Heart right ventricle (tissue), 16 donors: ENCODE data around the gene ENOX1. TPM values are rescaled to one million over a fixed set of nuclear protein-coding genes. Genes with fewer than 3 reads are reported as not detected.

Experiments
- ATAC-seq, 8 donors: fragments of 200-7000 bp; cut with Tn5 transposase; one replicate each; pipeline ENCODE4 v1.9.1; 2020; ENCODE audit warnings: mild to moderate bottlenecking in 8 of 8, moderate library complexity in 8 of 8, moderate number of reproducible peaks in 1 of 8
- DNase-seq, 2 donors: peaks; one replicate each; pipeline ENCODE4 v3.0.0-alpha.2; 2020
- H3K27ac ChIP-seq, 10 donors: fragments of 200-600 bp; sonication (generic) in 2 of 10; one replicate each; pipeline versions ENCODE4 v1.5.0 to v1.8.0; 2020 to 2022; ENCODE audit warnings: mild to moderate bottlenecking in 3 of 10
- H3K27me3 ChIP-seq, 7 donors: fragments of 200-600 bp; one replicate each; pipeline ENCODE4 v1.8.0; 2021 to 2022; ENCODE audit warnings: mild to moderate bottlenecking in 2 of 7
- H3K36me3 ChIP-seq, 9 donors: fragments of 200-600 bp; sonication (generic) in 1 of 9; one replicate each; pipeline versions ENCODE4 v1.5.0 to v1.8.0; 2020 to 2022; ENCODE audit warnings: mild to moderate bottlenecking in 2 of 9
- H3K4me1 ChIP-seq, 9 donors: fragments of 200-600 bp; sonication (generic) in 1 of 9; one replicate each; pipeline versions ENCODE4 v1.5.0 to v1.8.0; 2020 to 2022; ENCODE audit warnings: mild to moderate bottlenecking in 4 of 9
- H3K4me3 ChIP-seq, 10 donors: fragments of 200-600 bp; sonication (generic) in 2 of 10; one replicate each; pipeline versions ENCODE4 v1.5.0 to v1.8.0; 2020 to 2022; ENCODE audit warnings: mild to moderate bottlenecking in 7 of 10, moderate library complexity in 2 of 10
- H3K9me3 ChIP-seq, 11 donors: fragments of 200-600 bp in 10 of 11; sonication (generic) in 2 of 11; one replicate each; pipeline versions ENCODE4 v1.5.0 to v1.8.0; 2013 to 2022; ENCODE audit warnings: mild to moderate bottlenecking in 2 of 11, control low read depth in 1 of 11, moderate library complexity in 1 of 11
- WGBS, 2 donors: extraction: QIAGEN DNeasy Blood & Tissue Kit; methylation state at CpG; one replicate each; pipeline ENCODE4 v1.1.7; 2013; ENCODE audit warnings: inconsistent platforms in 1 of 2; 5-methylcytosine and 5-hydroxymethylcytosine counted together
- intact Hi-C, 10 donors: fragments of 100-400 bp; cut with DNase I; formaldehyde crosslinking; loops; one replicate each; pipeline versions ENCODE4 v1.11.1 to v1.14.2; 2022
- polyA plus RNA-seq, 2 donors: library from polyadenylated mRNA; stranded (reverse); fragments of 200-250 nt; gene quantifications; one replicate each; pipeline ENCODE4 v1.2.3, GENCODE V29; 2013
- total RNA-seq, 10 donors: library from RNA; stranded (reverse); fragmentation: NEBNext Ultra II Directional in 3 of 10; extraction: Animal tissue kit (Norgen Biotek cat#: 25700) in 3 of 10; gene quantifications; one replicate each; pipeline versions ENCODE4 v1.2.1 to v1.2.4, GENCODE V29; 2021 to 2023
- TF ChIP-seq, protein P1 (sequence below), 9 donors: fragments of 200-600 bp; sonication (generic) in 2 of 9; IDR thresholded peaks; one replicate each; pipeline versions ENCODE4 v1.5.0 to v1.8.0; 2021 to 2022; ENCODE audit warnings: antibody characterized with exemption in 9 of 9, mild to moderate bottlenecking in 5 of 9, moderate library complexity in 1 of 9
- donor health status: Arrhythmogenic right ventricular cardiomyopathy.
- donor health status: ischemic (EF 13 %, LVEDD 7.1; RV severe dilation, severe dysfunction).
- donor health status: healthy with polysubstance abuse.
- donor health status: DM: no; HTN: yes; CAD: no.
- donor health status: DM: no; HTN: no; CAD: no.
- donor health status: ischemic (EF 25% LVEDD 6.9; RV normal size, moderate dysfunction).
- donor health status: ischemic (EF 25% LVEDD 5.7; RV mildly dilated, moderate dysfunction).
- donor health status: healthy.
- donor health status: DM: yes; HTN: yes; CAD: no.
- donor health status: Ischemic cardiomyopathy.
- donor health status: ischemic (EF 35%, LVEDD 5.7; RV mildly dilated, moderate dysfunction).
- donor health status: nonischemic (EF 11% LVEDD 7.7; RV severe dilation, severe dysfunction).
- donor health status: DM: yes; HTN: yes; CAD: no.
- donor health status: PGD.
- donor health status: ischemic (EF 29% LVEDD 5.4; RV normal size, mild dysfunction).
- donor health status: nonischemic (EF 23%, LVEDD 6.1; RV moderate dilation, normal function).

ENOX1 gene
- total and polyA plus RNA-seq, 12 donors = 2.0 to 10.4 (median 7.1) TPM

DNA sequence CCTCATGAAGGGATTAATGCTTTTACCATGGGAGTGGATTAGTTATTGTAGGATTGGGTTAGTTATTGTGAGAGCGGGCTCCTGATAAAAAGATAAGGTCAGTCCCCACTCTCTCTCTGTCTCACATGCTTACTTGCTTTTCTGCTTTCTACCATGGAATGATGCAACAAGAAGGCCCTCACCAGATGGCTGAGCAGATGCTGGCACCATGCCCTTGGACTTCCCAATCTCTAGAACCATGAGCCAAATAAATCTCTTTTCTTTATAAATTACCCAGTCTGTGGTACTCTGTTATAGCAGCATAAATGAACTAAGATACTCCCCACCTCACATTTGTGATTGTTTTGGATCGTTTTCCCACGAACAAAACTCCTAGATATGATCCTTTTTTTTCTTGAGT, 409.6 kb downstream of the ENOX1 start:
- DNase-seq = peak in 1 of 2 donors; percentile 45
- intact Hi-C loops = no loop called here
- ATAC-seq = peak in 1 of 8 donors; percentile 20
- Histone ChIP-seq H3K36me3 (no peaks in the 10 kb centered on the region), H3K4me1 (peaks cover 0 to 53% (median 17%) of the 10 kb centered on the region in 9 donors), H3K9me3 (peaks cover 0 to 25% (median 10%) of the 10 kb centered on the region in 11 donors), H3K27ac (no peak overlapping the region), H3K4me3 (no peak overlapping the region), H3K27me3 (peaks cover 0 to 34% (median 0%) of the 10 kb centered on the region in 7 donors)
- WGBS, 2 donors = 89 to 91% methylated on average over 3 of the region's 3 CpGs
- TF ChIP-seq, protein P1, sequence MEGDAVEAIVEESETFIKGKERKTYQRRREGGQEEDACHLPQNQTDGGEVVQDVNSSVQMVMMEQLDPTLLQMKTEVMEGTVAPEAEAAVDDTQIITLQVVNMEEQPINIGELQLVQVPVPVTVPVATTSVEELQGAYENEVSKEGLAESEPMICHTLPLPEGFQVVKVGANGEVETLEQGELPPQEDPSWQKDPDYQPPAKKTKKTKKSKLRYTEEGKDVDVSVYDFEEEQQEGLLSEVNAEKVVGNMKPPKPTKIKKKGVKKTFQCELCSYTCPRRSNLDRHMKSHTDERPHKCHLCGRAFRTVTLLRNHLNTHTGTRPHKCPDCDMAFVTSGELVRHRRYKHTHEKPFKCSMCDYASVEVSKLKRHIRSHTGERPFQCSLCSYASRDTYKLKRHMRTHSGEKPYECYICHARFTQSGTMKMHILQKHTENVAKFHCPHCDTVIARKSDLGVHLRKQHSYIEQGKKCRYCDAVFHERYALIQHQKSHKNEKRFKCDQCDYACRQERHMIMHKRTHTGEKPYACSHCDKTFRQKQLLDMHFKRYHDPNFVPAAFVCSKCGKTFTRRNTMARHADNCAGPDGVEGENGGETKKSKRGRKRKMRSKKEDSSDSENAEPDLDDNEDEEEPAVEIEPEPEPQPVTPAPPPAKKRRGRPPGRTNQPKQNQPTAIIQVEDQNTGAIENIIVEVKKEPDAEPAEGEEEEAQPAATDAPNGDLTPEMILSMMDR (IDR thresholded peaks at IDR 0.05) = no peak

DNA sequence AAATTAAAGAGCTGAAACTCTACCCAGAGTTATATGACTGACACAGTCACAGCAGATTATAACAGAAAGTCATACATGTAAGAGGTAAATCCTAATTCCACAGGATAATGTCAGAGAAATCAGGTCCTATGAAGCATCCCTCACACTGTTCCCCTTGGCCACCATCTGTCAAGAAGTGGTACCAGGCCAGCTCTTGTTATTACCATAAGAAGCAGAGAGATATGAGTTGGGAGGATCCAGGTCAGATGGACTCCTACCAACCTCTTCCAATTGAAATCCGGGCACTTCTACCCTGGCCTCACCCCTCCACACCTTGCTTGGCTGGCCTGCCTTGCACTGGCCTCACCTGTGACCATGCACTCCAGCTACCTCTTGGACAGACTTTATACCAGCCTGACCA, 410.2 kb downstream of the ENOX1 start:
- Histone ChIP-seq H3K27ac (no peak overlapping the region), H3K36me3 (no peaks in the 10 kb centered on the region), H3K4me3 (no peak overlapping the region), H3K9me3 (peaks cover 0 to 25% (median 10%) of the 10 kb centered on the region in 11 donors), H3K4me1 (peaks cover 0 to 53% (median 18%) of the 10 kb centered on the region in 9 donors), H3K27me3 (peaks cover 0 to 34% (median 0%) of the 10 kb centered on the region in 7 donors)
- WGBS, 2 donors = 95 to 97% methylated on average over 1 of the region's 1 CpG
- DNase-seq = no peak
- intact Hi-C loops = no loop called here
- TF ChIP-seq, protein P1 (IDR thresholded peaks at IDR 0.05) = no peak
- no peak for ATAC-seq

DNA sequence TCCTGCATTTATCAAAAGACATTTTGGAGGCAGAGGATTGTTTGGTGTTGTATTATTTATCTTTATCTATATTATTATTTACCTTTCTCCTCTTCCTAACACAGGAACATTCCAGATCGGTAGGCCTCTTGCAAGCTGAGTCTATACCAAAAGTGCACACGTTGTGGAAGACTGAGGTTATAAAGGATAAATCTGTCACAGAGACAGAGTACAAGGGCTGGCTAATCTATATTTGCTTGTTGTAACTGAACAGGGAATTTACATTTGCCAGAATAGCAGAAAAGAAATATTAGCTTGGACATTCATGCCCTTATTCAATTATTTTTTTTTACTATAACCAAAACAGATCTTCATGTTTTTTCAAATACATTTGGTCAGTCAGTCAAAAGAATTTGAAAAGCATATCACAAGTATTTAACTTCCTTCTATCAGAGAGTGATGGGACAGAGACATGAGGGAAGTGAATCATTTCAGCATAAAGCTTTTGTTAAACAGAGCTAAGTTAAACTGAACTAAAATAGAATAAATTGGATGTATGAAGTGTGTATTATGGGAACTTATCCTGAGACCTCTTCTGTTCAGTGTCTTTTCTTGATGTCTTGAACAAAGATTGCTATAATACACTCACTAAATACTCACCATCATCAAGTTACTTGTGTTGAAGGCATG, 410.8 kb downstream of the ENOX1 start:
- intact Hi-C loops = no loop called here
- peaks cover 0 to 24% (median 10%) of the 10 kb centered on the region in 11 donors for H3K9me3 ChIP-seq
- peaks cover 0 to 34% (median 0%) of the 10 kb centered on the region in 7 donors for H3K27me3 ChIP-seq
- H3K4me1 ChIP-seq = peaks cover 0 to 53% (median 18%) of the 10 kb centered on the region in 9 donors
- 79 to 84% methylated on average over 2 of the region's 2 CpGs for WGBS, 2 donors
- no peak overlapping the region for H3K4me3 ChIP-seq
- TF ChIP-seq, protein P1 (IDR thresholded peaks at IDR 0.05) = no peak
- DNase-seq (no peak), ATAC-seq (no peak)
- no peak overlapping the region for H3K27ac ChIP-seq
- no peaks in the 10 kb centered on the region for H3K36me3 ChIP-seq

DNA sequence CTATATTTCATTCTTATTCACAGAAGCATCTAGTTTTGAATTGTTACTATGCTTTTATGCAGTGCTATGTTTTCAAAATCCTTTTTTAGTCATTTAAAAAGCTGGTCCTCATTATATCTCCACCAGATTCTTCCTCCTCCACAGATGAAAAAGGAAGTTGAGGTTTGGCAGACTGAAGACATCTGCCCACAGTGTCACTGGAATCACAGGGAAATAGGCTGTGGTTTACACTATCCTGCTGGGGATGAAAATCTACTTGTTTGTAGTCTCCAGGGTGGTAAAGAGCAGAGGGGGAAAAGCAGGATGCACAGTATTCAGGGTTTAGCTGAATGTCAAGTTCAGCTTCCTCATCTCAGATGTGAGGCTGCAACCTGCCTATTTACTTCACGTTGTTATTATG, 412.2 kb downstream of the ENOX1 start:
- H3K36me3 ChIP-seq = no peaks in the 10 kb centered on the region
- intact Hi-C loops = loop anchor here in 1 of 10 donors (5.0 kb wide), 1 partner anchor 52 kb away; no protein-coding TSS in a partner anchor
- DNase-seq (no peak), ATAC-seq (peak in 4 of 8 donors; percentile 22 to 62 (median 41))
- H3K4me3 ChIP-seq = no peak overlapping the region
- peaks cover 0 to 53% (median 18%) of the 10 kb centered on the region in 9 donors for H3K4me1 ChIP-seq
- H3K27ac ChIP-seq = no peak overlapping the region
- 47 to 56% methylated on average over 1 of the region's 1 CpG for WGBS, 2 donors
- TF ChIP-seq, protein P1 (IDR thresholded peaks at IDR 0.05) = no peak
- peaks cover 0 to 34% (median 0%) of the 10 kb centered on the region in 7 donors for H3K27me3 ChIP-seq
- peaks cover 0 to 11% (median 2%) of the 10 kb centered on the region in 11 donors for H3K9me3 ChIP-seq
